ENCODE measurements around the gene IL19. TPM values are rescaled to one million over a fixed set of nuclear protein-coding genes. Genes with fewer than 3 reads are reported as not detected.

IL19 gene
- total and polyA plus RNA-seq, 2 of the 13 experiments (the other 11 are each of a cell fraction or from before 2014, with no cell fraction given) = not detected

GRCh38 chr1:206882555-206882954, 112.0 kb downstream of the IL19 start (continued):
- TF ChIP-seq ZNF101 (CRISPR knock-in tag; IDR thresholded peaks at IDR 0.05; ENCODE audit: borderline replicate concordance, low read depth) (no peak), NAIF1 (CRISPR knock-in tag; IDR thresholded peaks at IDR 0.05; ENCODE audit: borderline replicate concordance) (no peak), SNAPC4 (CRISPR knock-in tag; IDR thresholded peaks at IDR 0.05) (no peak)

- H3K4me1 ChIP-seq (ENCODE audit: insufficient read depth, low read length) = no peaks in the 10 kb centered on the region
- ATAC-seq = no peak
- no peaks in the 10 kb centered on the region for H4K20me1 ChIP-seq (ENCODE audit: insufficient read depth, low read length)
- intact Hi-C loops (cut with micrococcal nuclease; ENCODE audit: unreplicated experiment) (no loop called here), in situ Hi-C loops (cut with HindIII; ENCODE audit: extremely low pct_ligation_motif_present, low pct_unique_long_range_greater_than_20kb) (no loop called here)
- DNase-seq (ENCODE audit: low spot score) = no peak
- H3K9ac ChIP-seq (ENCODE audit: insufficient read depth, low read depth, low read length) = no peak overlapping the region
- H3K27ac ChIP-seq (ENCODE audit: extremely low read length, insufficient read depth, low read length) = no peak overlapping the region
- BruUV-seq (replicated peaks) = no TSS peak
- no peak for FAIRE-seq
- H3K27me3 ChIP-seq (ENCODE audit: control insufficient read depth in 1 of 2, insufficient read depth in 2 of 2, low read length in 2 of 2) = peaks cover 0 to 4% of the 10 kb centered on the region in 2 experiments; a peak in 3 of 5 replicates
- H3K9me3 ChIP-seq (ENCODE audit: low read length) = peaks cover 14% of the 10 kb centered on the region
- POLR2A ChIA-PET = no interaction called here
- no peak overlapping the region for H3K4me2 ChIP-seq (ENCODE audit: low read depth, low read length)
- 45% methylated on average over 1 of the region's 1 CpG for WGBS (ENCODE audit: low lambda C conversion rate)
- H3K4me3 ChIP-seq (replicated peaks in 1 of 3; ENCODE audit: insufficient read depth in 1 of 3, low read depth in 2 of 3, low read length in 3 of 3) = no peak overlapping the region
- no peaks in the 10 kb centered on the region for H3K79me2 ChIP-seq (ENCODE audit: insufficient read depth, low read length)
- CTCF ChIA-PET (ENCODE audit: low intra/inter-chr PET ratio, low total read pairs) = no interaction called here
- no peak overlapping the region for H2AFZ ChIP-seq (ENCODE audit: low read length)
- H3K36me3 ChIP-seq (replicated peaks in 1 of 2; ENCODE audit: control insufficient read depth in 1 of 2, insufficient read depth in 2 of 2, low read length in 2 of 2) = no peaks in the 10 kb centered on the region
- TF ChIP-seq ZFP41 (CRISPR knock-in tag; IDR thresholded peaks at IDR 0.05; ENCODE audit: borderline replicate concordance) = no peak
- TF ChIP-seq HMGXB4 (CRISPR knock-in tag; IDR thresholded peaks at IDR 0.05; ENCODE audit: borderline replicate concordance in 1 of 2, low read depth in 1 of 2) = no peak
- TF ChIP-seq ZBTB21 (CRISPR knock-in tag; IDR thresholded peaks at IDR 0.05) = no peak
- TF ChIP-seq CC2D1A (CRISPR knock-in tag; IDR thresholded peaks at IDR 0.05) = no peak
- no peak for TF ChIP-seq JDP2 (CRISPR knock-in tag; IDR thresholded peaks at IDR 0.05; ENCODE audit: borderline replicate concordance)
- no peak for TF ChIP-seq THYN1 (CRISPR knock-in tag; IDR thresholded peaks at IDR 0.05; ENCODE audit: borderline replicate concordance, low read depth)
- no peak for TF ChIP-seq NONO (IDR thresholded peaks at IDR 0.05)
- no peak for TF ChIP-seq NONO (CRISPR knock-in tag; conservative IDR thresholded peaks at IDR 0.05)
- TF ChIP-seq ZNF660 (CRISPR knock-in tag; IDR thresholded peaks at IDR 0.05; ENCODE audit: borderline replicate concordance, low read depth) = no peak
- TF ChIP-seq TEF (CRISPR knock-in tag; IDR thresholded peaks at IDR 0.05) = no peak
- no peak for TF ChIP-seq NRL (CRISPR knock-in tag; IDR thresholded peaks at IDR 0.05; ENCODE audit: borderline replicate concordance)
- no peak for TF ChIP-seq RORA (CRISPR knock-in tag; IDR thresholded peaks at IDR 0.05)
- no peak for TF ChIP-seq NR1H2 (CRISPR knock-in tag; IDR thresholded peaks at IDR 0.05; ENCODE audit: borderline replicate concordance, low read depth)
- no peak for TF ChIP-seq NCOR1 (IDR thresholded peaks at IDR 0.05; ENCODE audit: borderline replicate concordance, low read length)
These were observed 112.6 kb downstream of the IL19 start for GRCh38 chr1:206883160-206883559.
